Hematopoietic multipotent progenitor cell treated with erythropoietin and hydrocortisone succinate and interleukin-3 and kit ligand, for 4 days (in vitro differentiated cells): ENCODE data around the gene SUSD1.

Experiments
- DNase-seq: peaks from one replicate; pipeline ENCODE4 v3.0.0-alpha.2; 2015

The SUSD1 gene

DNA sequence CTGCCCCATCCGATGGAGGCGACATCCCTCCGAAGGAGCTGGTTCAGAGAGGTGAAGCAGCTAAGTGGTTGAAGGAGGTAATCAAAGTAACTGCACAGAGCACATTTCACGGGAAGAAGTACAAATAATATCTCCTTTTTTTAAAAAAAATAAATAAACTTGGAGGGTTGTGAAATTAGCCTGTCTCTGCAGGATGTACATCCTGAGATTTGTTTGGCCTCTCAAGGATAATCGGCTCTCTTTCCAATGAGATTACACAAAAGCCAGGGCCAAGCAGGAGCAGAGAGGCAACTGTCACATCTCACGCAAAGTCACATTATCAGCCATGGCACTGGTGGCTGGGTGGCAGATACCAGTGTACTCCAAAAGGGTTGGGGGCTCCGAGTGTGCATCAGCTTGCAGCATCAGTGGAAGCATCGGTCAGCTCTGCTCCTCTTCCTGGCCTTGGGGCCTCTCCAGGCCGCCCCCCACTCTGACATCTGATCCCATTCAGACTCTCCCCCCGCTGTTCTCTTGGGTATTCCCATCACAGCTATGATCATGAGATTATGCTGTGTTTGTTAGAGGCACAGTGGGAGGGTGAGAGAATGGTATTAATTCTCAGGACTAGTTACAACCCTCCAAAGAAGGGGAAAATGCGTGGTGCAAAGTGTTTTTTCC, 168.6 kb downstream of the SUSD1 start:
- DNase-seq, result no peak

DNA sequence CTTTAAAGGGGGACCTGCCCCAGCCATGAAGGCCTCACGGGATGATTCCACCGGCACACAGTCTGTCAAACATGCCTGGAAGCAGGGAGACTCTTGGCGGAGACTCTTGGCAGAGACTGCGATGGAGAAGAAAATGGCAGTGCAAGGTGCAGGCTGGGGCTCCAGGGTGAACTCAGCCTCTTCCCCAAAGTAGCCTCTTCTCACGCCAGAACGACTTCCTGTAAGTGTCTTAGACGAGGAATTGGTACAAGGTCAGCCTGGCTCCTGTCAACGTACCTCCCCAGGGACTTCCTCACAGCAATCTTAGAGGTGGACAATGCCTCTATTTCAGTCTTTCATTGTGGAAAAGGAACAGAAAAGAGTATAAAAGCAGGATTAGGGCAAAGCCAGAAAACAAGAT, 169.2 kb downstream of the SUSD1 start:
- DNase-seq, result no peak

DNA sequence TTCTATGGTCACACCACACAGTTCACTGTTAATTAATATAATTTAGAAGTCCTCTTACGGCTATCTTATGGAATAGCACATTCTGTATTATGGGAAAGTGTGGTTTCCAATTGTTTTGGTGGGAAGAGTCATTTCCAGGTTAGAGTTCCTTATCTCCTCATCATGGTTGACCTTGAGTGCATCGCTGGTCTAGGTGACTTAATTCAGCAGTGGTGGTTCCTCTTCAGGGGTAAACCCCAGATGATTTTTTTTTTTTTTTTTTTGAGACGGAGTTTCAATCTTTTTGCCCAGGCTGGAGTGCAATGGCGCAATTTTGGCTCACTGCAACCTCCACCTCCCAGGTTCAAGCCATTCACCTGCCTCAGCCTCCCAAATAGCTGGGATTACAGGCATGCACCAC, 171.6 kb downstream of the SUSD1 start:
- no peak for DNase-seq

DNA sequence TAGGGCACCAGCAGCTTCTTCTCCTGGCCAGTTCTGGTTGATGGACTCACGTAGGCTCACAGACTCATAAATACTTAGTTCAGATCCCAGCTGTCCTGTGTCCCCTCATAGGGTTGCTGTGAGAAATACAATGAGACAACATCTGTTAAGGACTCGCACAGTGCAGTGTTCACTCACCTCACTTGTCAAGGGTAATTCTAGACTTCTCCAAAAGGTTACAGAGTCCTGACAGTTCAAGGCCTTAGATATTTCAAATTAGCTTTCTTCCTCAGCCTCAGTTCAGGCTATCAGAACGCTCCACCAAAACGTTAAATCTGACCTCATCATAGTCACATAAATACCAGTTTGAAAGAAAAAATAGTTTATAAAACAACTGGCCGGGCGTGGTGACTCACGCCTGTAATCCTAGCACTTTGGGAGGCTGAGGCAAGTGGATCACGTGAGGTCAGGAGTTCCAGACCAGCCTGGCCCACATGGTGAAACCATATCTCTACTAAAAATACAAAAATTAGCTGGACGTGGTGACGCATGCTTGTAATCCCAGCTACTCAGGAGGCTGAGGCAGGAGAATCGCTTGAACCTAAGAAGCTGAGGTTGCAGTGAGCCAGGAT, 172.1 kb downstream of the SUSD1 start:
- DNase-seq, result no peak

DNA sequence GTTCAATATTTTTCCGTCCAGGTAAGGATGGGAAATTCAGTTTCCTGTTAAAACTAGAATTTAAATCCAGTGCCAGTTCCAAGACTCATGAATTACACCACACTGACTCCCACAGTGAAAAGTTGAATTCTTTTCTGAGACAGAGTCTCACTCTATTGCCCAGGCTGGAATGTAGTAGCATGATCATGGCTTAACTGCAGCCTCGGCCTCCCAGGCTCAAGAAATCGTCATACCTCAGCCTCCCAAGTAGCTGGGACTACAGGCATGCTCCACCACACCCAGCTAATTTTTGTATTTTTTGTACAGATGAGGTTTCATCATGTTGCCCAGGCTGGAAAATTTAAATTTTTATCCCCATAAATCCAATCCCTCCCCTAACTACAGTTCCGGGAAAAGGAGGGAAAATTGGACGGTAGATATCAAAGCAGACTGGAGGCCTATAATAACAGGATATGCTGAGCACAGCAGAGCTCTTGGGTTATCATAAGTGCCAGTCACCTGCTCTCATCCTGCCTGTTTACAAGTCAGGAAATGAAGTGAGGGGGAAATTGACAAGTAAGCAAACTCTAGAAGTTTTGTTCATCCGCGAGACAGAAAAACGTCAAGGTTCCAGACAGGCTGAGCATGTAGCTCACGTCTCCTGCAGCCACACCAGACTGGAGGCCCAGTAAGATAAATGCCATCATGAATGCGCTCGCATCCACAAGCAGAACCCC, 172.8 kb downstream of the SUSD1 start:
- DNase-seq, result no peak

DNA sequence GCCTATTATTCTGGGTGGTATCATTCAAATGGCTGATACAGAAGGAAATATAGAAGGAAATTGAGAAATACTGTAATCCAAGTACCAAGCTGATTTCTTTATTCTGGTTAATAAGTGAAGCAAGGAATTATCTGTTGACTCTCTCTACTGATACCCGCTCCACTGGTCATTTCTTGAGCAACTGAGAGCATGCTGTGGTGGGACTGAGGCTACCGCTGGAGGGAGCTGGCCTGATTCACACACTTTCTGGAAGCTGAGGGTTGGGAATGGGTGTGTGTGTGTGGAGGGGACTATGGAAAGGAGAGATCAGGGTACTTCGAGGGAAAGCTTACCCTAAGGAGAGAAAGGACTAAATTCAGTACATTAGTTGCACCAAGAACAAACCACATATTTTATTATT, 174.4 kb downstream of the SUSD1 start:
- DNase-seq, result no peak

DNA sequence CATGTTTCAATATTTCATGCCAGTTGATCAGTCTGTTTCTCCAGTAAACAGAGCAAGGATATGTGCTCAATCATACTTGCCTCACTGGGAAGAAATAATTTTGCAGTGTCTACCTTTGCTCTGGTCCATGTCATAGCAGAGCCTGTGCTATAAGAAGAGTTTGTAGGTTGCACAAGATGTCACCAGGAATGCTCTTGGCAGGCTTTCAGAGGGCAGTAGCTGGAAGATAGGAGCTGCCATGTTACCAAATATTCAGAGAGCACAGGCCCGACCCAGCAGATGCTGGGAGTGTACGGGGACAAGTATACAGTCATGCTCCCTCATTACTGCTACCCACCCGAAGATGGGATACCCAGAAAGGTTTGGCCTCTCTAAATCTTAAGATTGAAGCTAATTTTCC, 175.8 kb downstream of the SUSD1 start:
- DNase-seq, result no peak

DNA sequence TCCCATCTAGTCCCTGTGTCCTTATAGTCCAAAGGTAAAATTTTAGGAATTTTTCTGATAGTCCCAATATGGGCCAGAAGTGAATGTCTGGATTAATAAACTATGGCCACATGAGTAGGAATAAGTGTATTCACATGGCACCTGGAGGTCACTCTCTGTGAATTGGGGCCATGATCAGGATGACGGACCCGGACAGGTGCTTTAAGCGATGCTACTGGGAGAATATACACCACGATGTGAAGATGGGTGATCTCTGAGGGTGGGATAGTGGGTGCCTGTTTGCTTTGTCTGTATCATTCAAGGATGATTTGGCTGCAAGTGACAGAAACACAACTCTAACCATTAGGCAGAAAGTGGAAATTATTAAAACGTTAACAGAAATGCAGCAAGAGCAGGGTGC, 177.3 kb downstream of the SUSD1 start:
- no peak for DNase-seq

DNA sequence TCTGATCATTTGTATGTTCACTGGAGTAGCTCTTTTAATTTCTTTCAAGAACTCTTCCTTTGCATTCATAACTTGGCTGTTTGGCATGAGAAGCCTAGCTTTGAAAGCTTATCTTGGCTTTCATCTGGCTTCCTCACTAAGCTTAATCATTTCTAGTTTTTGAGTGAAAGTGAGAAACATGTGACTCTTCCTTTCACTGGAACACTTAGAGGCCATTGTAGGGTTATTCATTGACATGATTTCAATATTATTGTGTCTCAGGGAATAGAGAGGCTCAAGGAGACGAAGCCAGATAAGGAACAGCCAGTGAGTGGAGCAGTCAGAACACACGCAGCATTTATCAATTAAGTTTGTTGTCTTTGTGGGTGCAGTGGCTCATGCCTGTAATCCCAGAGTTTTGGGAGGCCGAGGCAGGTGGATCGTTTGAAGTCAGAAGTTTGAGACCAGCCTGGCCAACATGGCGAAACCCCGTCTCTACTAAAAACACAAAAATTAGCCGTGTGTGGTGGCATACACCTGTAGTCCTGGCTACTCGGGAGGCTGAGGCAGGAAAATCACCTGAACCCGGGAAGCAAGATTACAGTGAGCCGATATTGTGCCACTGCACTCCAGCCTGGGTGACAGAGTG, 180.2 kb downstream of the SUSD1 start:
- peak; percentile 12 for DNase-seq

DNA sequence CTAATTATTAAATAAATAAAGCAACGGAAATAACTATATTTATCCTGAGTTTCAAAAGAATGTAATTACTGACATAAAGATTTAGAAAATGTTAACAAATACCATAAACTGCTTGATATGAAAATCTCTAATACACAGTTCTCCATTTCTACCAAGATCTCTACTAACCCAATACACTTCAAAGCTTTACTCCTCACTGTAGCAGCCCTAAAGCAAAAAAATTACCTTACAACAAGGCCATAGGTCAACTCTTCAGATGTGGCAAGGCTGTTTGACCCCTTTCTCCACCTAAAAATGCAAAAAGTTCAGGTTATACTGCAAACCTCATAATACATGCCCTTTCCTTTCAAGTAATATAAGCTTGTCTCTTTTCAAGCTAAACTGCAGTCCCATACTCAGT, 181.8 kb downstream of the SUSD1 start:
- DNase-seq, result no peak

DNA sequence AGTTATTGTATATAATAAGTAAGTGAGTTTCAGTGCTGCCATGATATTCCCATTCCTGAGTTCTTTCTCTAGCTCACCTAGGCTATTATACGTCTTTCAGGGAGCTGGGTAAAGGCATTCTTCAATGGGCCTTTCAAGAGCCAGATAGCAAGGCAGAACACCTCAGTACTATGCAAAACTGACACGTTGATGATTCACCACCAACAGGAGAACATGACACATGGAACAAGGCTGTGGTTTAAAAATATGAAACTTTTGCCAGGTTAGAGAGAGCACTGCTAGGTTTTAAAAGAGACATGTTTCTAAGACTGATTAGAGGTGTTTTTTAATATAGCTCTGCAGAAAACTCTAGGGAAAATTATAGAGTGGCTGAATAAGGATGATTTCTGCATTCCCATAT, 182.6 kb downstream of the SUSD1 start:
- DNase-seq, result no peak

DNA sequence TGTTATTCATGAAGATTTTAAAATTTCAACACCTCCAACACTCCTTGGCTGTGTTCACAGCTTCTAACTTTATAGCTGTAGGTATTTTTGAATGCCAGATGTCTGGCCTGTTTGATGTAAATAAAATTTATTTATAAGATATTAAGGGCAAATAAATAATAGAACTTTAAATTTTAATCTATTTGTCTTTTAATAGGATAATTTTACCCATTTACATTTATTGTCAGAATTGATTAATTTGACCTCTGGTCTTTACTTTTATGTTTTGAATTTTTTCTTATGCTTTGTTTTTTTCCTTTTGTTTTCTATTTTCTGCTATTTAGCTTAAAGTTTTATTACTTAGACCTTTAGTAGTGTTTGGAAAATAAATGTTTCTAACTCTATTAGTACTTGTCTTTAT, 183.9 kb downstream of the SUSD1 start:
- DNase-seq, result no peak
